Keratinocyte (primary cell): Measurements from ENCODE around the gene SFT2D3. TPM values are rescaled to one million over a fixed set of nuclear protein-coding genes. Genes with fewer than 3 reads are reported as not detected.

Source experiments
- DNase-seq: peaks from one replicate; pipeline ENCODE4 v3.0.0-alpha.2; 2011; ENCODE audit warnings: low read depth, missing footprints, low spot score
- FAIRE-seq: peaks from 2 replicates; lab custom pipeline; 2011; peaks lifted over from hg19 to GRCh38; lab: Jason Lieb, UNC
- H2AFZ ChIP-seq: 2 replicates; pipeline ENCODE4 v1.6.0; 2012; ENCODE audit warnings: low read length, control low read depth, inconsistent platforms; ENCODE audit not compliant: control insufficient read depth
- H3K27ac ChIP-seq: 2 replicates; pipeline ENCODE4 v1.5.1; 2011; ENCODE audit warnings: low read length; ENCODE audit not compliant: control insufficient read depth, insufficient read depth
- H3K27me3 ChIP-seq: 3 replicates; pipeline ENCODE4 v1.6.0; 2011; ENCODE audit warnings: low read length; ENCODE audit not compliant: control insufficient read depth, insufficient read depth; ENCODE audit errors: extremely low read depth
- H3K36me3 ChIP-seq, 2 experiments: 2 replicates in 1 of 2; 3 replicates in 1 of 2; pipeline ENCODE4 v1.5.1; 2011; ENCODE audit warnings: low read length in 2 of 2, mild to moderate bottlenecking in 1 of 2; ENCODE audit not compliant: control insufficient read depth in 2 of 2, insufficient read depth in 2 of 2; ENCODE audit errors: extremely low read depth in 1 of 2
- H3K4me1 ChIP-seq: 3 replicates; pipeline ENCODE4 v1.5.1; 2011; ENCODE audit warnings: low read length; ENCODE audit not compliant: control insufficient read depth, insufficient read depth; ENCODE audit errors: extremely low read depth
- H3K4me2 ChIP-seq: 3 replicates; pipeline ENCODE4 v1.6.0; 2011; ENCODE audit warnings: low read depth, low read length; ENCODE audit not compliant: control insufficient read depth, insufficient read depth; ENCODE audit errors: extremely low read depth
- H3K4me3 ChIP-seq, 3 experiments: fragments of 200-600 bp in 1 of 3; sonication (generic) in 1 of 3; 2 replicates in 2 of 3; 3 replicates in 1 of 3; pipeline ENCODE4 v1.5.1; 2011 to 2016; ENCODE audit warnings: low read length in 3 of 3, mild to moderate bottlenecking in 3 of 3, control low read depth in 2 of 3, inconsistent platforms in 1 of 3, low read depth in 1 of 3, mixed read lengths in 1 of 3, mixed run types in 1 of 3, moderate library complexity in 1 of 3; ENCODE audit not compliant: control insufficient read depth in 2 of 3, insufficient read depth in 2 of 3; ENCODE audit errors: extremely low read depth in 1 of 3
- H3K79me2 ChIP-seq: 2 replicates; pipeline ENCODE4 v1.6.0; 2012; ENCODE audit warnings: low read length; ENCODE audit not compliant: control insufficient read depth, insufficient read depth
- H3K9ac ChIP-seq: 3 replicates; pipeline ENCODE4 v1.6.0; 2011; ENCODE audit warnings: low read length; ENCODE audit not compliant: control insufficient read depth, insufficient read depth; ENCODE audit errors: extremely low read depth
- H3K9me1 ChIP-seq: 3 replicates; pipeline ENCODE4 v1.6.0; 2011; ENCODE audit warnings: low read length; ENCODE audit not compliant: control insufficient read depth, insufficient read depth; ENCODE audit errors: extremely low read depth
- H3K9me3 ChIP-seq: 2 replicates; pipeline ENCODE4 v1.5.1; 2012; ENCODE audit warnings: low read depth, low read length; ENCODE audit not compliant: control insufficient read depth
- H4K20me1 ChIP-seq: 3 replicates; pipeline ENCODE4 v1.6.0; 2011; ENCODE audit warnings: low read length; ENCODE audit not compliant: control insufficient read depth, insufficient read depth; ENCODE audit errors: extremely low read depth
- EZH2 ChIP-seq: IDR thresholded peaks from one replicate; pipeline ENCODE4 v1.6.1; 2012; ENCODE audit warnings: inconsistent platforms, mild to moderate bottlenecking, low read length, moderate library complexity
- dilution Hi-C: fragments of 300-500 bp; cut with MboI; formaldehyde crosslinking; loops from one replicate; pipeline ENCODE4 v1.7.0; 2020; ENCODE audit warnings: low sequenced_read_pairs; ENCODE audit not compliant: extremely low pct_ligation_motif_present
- polyA plus RNA-seq, 5 experiments: library from polyadenylated mRNA; depleted of rRNA in 3 of 5; stranded (reverse) in 3 of 5; stranded (forward) in 1 of 5; unstranded in 1 of 5; fragments of >200 nt; gene quantifications; 1 replicate in 1 of 5; 2 replicates in 3 of 5; 3 replicates in 1 of 5; pipeline versions ENCODE4 v1.2.1 to v1.2.3, GENCODE V29; 2011 to 2012; ENCODE audit warnings: missing spikeins in 2 of 5, low read depth in 1 of 5, low replicate concordance in 1 of 5
- TF ChIP-seq, protein P1 (sequence below), 3 experiments: IDR thresholded peaks in 1 of 3; conservative IDR thresholded peaks in 1 of 3; optimal IDR thresholded peaks in 1 of 3; 2 replicates in 2 of 3; 3 replicates in 1 of 3; pipeline versions ENCODE3 to v1.5.1; 2011; ENCODE audit warnings: low read length in 3 of 3, mild to moderate bottlenecking in 3 of 3, moderate library complexity in 2 of 3, control low read depth in 1 of 3, inconsistent platforms in 1 of 3; ENCODE audit not compliant: insufficient read depth in 2 of 3; ENCODE audit errors: extremely low read depth in 1 of 3

SFT2D3 gene
- polyA plus RNA-seq, 1 donor (not counting 4 experiments of a cell fraction or from before 2014, with no cell fraction given) = 2.4 TPM

GRCh38 chr2:127655209-127656073, 45.9 kb upstream of the SFT2D3 start:
- Histone ChIP-seq H3K27me3 (no peaks in the 10 kb centered on the region), H2AFZ (no peak overlapping the region), H3K4me2 (no peak overlapping the region), H3K9me1 (no peaks in the 10 kb centered on the region), H3K27ac (no peak overlapping the region), H3K4me1 (peaks cover 2% of the 10 kb centered on the region), H3K79me2 (no peaks in the 10 kb centered on the region), H4K20me1 (no peaks in the 10 kb centered on the region), H3K9ac (no peak overlapping the region), H3K4me3 (no peak overlapping the region), H3K36me3 (no peaks in the 10 kb centered on the region), H3K9me3 (no peaks in the 10 kb centered on the region)
- FAIRE-seq (no peak), DNase-seq (no peak)
- dilution Hi-C loops = no loop called here
- TF ChIP-seq, protein P1, sequence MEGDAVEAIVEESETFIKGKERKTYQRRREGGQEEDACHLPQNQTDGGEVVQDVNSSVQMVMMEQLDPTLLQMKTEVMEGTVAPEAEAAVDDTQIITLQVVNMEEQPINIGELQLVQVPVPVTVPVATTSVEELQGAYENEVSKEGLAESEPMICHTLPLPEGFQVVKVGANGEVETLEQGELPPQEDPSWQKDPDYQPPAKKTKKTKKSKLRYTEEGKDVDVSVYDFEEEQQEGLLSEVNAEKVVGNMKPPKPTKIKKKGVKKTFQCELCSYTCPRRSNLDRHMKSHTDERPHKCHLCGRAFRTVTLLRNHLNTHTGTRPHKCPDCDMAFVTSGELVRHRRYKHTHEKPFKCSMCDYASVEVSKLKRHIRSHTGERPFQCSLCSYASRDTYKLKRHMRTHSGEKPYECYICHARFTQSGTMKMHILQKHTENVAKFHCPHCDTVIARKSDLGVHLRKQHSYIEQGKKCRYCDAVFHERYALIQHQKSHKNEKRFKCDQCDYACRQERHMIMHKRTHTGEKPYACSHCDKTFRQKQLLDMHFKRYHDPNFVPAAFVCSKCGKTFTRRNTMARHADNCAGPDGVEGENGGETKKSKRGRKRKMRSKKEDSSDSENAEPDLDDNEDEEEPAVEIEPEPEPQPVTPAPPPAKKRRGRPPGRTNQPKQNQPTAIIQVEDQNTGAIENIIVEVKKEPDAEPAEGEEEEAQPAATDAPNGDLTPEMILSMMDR (optimal IDR thresholded peaks at IDR 0.05 in 1 of 3, IDR thresholded peaks at IDR 0.05 in 1 of 3, conservative IDR thresholded peaks at IDR 0.05 in 1 of 3; ENCODE audit: extremely low read depth in 1 of 3, insufficient read depth in 2 of 3, low read length in 3 of 3) = no peak
- TF ChIP-seq EZH2 = no peak

DNA sequence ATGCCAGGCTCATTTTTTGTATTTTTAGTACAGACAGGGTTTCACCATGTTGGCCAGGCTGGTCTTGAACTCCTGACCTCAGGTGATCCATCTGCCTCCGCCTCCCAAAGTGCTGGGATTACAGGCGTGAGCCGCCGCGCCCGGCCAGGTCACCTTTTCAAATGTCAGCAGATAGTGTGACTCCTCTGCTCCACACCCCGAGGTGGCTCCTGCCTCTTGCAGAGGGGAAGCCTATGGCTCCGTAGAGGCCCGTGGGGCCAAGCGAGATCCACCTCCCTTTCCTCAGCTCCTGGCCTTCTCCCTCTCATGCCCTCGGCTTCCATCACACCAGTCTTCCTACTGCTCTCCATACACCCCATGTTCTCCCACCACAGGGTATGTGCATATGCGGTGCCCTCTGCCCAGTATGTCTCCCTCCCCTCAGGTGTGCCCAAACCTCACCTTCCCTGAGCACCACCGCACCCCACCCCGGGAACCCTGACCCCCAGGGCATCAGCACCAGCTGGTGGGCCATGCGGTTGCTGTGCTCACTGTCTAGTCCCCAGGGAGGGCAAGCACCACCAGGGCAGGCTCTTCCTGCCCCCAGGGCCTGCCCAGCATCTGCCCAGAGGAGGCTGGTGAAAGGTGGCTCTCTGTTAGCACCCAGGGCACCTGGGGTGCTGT, 44.6 kb upstream of the SFT2D3 start:
- dilution Hi-C loops = no loop called here
- H3K27ac ChIP-seq = no peak overlapping the region

More for the DNA sequence above, 44.6 kb upstream of the SFT2D3 start:
- TF ChIP-seq, protein P1 (optimal IDR thresholded peaks at IDR 0.05 in 1 of 3, IDR thresholded peaks at IDR 0.05 in 1 of 3, conservative IDR thresholded peaks at IDR 0.05 in 1 of 3; ENCODE audit: extremely low read depth in 1 of 3, insufficient read depth in 2 of 3, low read length in 3 of 3) = no peak
- no peak for TF ChIP-seq EZH2
- Histone ChIP-seq H3K27me3 (no peaks in the 10 kb centered on the region), H2AFZ (no peak overlapping the region), H3K36me3 (no peaks in the 10 kb centered on the region), H3K4me3 (no peak overlapping the region), H3K79me2 (no peaks in the 10 kb centered on the region), H3K9me1 (no peaks in the 10 kb centered on the region), H3K4me2 (no peak overlapping the region), H4K20me1 (no peaks in the 10 kb centered on the region), H3K9ac (no peak overlapping the region), H3K4me1 (peaks cover 2% of the 10 kb centered on the region), H3K9me3 (no peaks in the 10 kb centered on the region)
- DNase-seq (no peak), FAIRE-seq (no peak)
